ENCODE measurements around the gene KRT12. TPM values are rescaled to one million over a fixed set of nuclear protein-coding genes. Genes with fewer than 3 reads are reported as not detected.

The KRT12 gene
- total and polyA plus RNA-seq, 9 of the 15 experiments (the other 6 are each of a cell fraction or from before 2014, with no cell fraction given), result 0.18 to 7.0 (median 2.2) TPM

DNA sequence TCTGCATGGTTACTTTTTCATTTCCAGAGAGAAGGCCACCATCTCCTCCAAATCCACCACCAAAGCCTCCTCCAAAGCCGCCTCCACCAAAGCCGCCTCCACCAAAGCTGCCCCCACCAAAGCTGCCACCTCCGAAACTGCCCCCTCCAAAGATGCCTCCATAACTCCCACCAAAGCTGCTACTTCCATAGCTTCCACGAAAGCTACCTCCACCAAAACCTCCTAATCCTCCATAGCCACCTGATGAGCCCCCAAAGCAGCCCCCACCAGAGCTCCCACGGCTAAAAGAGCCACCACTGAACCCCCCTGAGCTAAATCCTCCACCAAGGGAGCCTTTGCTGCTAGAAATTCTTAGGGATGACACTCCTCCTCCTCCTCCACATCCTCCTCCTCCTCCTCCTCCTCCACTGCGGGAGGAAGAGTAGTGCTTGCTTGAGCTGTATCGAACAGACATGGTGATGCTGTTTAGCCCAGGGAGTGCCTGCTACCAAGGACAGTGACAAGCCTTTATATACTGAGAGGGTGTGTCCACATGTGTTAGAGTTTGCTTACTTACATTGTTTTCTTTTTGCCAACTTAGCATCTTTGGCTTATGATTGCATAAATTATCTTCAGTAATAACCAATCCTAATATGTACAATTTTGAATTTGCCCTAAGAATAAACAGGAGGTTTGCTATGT, 44.8 kb downstream of the KRT12 start, which contains the start of gene KRT10:
TSS of gene KRT10 (minus strand) at position 483 of the 681 bp plus-strand sequence. CDS start at position 454, 29 bp downstream.
- CTCF ChIA-PET (ENCODE audit: low intra/inter-chr PET ratio), result no interaction called here
- BruUV-seq (replicated peaks), result no TSS peak
- peaks cover 88% of the 10 kb centered on the region for H3K79me2 ChIP-seq (ENCODE audit: control insufficient read depth, insufficient read depth, low read length)
- TF ChIP-seq MTF1 (CRISPR knock-in tag; IDR thresholded peaks at IDR 0.05; ENCODE audit: borderline replicate concordance), result no peak
- TF ChIP-seq, protein P1, sequence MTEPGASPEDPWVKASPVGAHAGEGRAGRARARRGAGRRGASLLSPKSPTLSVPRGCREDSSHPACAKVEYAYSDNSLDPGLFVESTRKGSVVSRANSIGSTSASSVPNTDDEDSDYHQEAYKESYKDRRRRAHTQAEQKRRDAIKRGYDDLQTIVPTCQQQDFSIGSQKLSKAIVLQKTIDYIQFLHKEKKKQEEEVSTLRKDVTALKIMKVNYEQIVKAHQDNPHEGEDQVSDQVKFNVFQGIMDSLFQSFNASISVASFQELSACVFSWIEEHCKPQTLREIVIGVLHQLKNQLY (CRISPR knock-in tag; conservative IDR thresholded peaks at IDR 0.05), result no peak
- TF ChIP-seq TFAM (CRISPR knock-in tag; conservative IDR thresholded peaks at IDR 0.05), result no peak
- TF ChIP-seq, protein P2, sequence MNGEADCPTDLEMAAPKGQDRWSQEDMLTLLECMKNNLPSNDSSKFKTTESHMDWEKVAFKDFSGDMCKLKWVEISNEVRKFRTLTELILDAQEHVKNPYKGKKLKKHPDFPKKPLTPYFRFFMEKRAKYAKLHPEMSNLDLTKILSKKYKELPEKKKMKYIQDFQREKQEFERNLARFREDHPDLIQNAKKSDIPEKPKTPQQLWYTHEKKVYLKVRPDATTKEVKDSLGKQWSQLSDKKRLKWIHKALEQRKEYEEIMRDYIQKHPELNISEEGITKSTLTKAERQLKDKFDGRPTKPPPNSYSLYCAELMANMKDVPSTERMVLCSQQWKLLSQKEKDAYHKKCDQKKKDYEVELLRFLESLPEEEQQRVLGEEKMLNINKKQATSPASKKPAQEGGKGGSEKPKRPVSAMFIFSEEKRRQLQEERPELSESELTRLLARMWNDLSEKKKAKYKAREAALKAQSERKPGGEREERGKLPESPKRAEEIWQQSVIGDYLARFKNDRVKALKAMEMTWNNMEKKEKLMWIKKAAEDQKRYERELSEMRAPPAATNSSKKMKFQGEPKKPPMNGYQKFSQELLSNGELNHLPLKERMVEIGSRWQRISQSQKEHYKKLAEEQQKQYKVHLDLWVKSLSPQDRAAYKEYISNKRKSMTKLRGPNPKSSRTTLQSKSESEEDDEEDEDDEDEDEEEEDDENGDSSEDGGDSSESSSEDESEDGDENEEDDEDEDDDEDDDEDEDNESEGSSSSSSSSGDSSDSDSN (IDR thresholded peaks at IDR 0.05; ENCODE audit: borderline replicate concordance in 1 of 2, low read depth in 2 of 2, low read length in 2 of 2), result no peak
- peak; percentile 37; the same call in 1 of the 2 replicates for TF ChIP-seq SUPT5H (IDR thresholded peaks at IDR 0.05)
- no peak for TF ChIP-seq ZNF143 (CRISPR knock-in tag; IDR thresholded peaks at IDR 0.05)
- TF ChIP-seq SOX6 (IDR thresholded peaks at IDR 0.05), result no peak
- TF ChIP-seq POLR2A (conservative IDR thresholded peaks at IDR 0.05), result 0 out of 2 replicates have a peak, but pooled peaks have one; percentile 26
- TF ChIP-seq, protein P3, sequence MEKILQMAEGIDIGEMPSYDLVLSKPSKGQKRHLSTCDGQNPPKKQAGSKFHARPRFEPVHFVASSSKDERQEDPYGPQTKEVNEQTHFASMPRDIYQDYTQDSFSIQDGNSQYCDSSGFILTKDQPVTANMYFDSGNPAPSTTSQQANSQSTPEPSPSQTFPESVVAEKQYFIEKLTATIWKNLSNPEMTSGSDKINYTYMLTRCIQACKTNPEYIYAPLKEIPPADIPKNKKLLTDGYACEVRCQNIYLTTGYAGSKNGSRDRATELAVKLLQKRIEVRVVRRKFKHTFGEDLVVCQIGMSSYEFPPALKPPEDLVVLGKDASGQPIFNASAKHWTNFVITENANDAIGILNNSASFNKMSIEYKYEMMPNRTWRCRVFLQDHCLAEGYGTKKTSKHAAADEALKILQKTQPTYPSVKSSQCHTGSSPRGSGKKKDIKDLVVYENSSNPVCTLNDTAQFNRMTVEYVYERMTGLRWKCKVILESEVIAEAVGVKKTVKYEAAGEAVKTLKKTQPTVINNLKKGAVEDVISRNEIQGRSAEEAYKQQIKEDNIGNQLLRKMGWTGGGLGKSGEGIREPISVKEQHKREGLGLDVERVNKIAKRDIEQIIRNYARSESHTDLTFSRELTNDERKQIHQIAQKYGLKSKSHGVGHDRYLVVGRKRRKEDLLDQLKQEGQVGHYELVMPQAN (IDR thresholded peaks at IDR 0.05; ENCODE audit: borderline replicate concordance), result peak; percentile 34; the same call in 1 of the 2 replicates
- TF ChIP-seq ZSCAN32 (CRISPR knock-in tag; IDR thresholded peaks at IDR 0.05), result no peak
- TF ChIP-seq, protein P4, sequence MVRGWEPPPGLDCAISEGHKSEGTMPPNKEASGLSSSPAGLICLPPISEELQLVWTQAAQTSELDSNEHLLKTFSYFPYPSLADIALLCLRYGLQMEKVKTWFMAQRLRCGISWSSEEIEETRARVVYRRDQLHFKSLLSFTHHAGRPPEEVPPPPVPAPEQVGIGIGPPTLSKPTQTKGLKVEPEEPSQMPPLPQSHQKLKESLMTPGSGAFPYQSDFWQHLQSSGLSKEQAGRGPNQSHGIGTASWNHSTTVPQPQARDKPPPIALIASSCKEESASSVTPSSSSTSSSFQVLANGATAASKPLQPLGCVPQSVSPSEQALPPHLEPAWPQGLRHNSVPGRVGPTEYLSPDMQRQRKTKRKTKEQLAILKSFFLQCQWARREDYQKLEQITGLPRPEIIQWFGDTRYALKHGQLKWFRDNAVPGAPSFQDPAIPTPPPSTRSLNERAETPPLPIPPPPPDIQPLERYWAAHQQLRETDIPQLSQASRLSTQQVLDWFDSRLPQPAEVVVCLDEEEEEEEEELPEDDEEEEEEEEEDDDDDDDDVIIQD (CRISPR knock-in tag; IDR thresholded peaks at IDR 0.05), result no peak
- no peak for TF ChIP-seq TRIM24 (IDR thresholded peaks at IDR 0.05)
- TF ChIP-seq ZNF23 (CRISPR knock-in tag; IDR thresholded peaks at IDR 0.05), result no peak
- TF ChIP-seq SAFB (IDR thresholded peaks at IDR 0.05; ENCODE audit: borderline replicate concordance, low read depth, low read length), result no peak
- no peak for TF ChIP-seq PCBP1 (IDR thresholded peaks at IDR 0.05; ENCODE audit: low read depth, low read length, poor library complexity, severe bottlenecking)
- no peak for TF ChIP-seq FIP1L1 (IDR thresholded peaks at IDR 0.05; ENCODE audit: low read depth, low read length, poor library complexity, severe bottlenecking)

More for the DNA sequence above, 44.8 kb downstream of the KRT12 start, which contains the start of gene KRT10:
- Histone ChIP-seq H3K4me1 (replicated peaks in 1 of 2; ENCODE audit: control insufficient read depth in 2 of 2, insufficient read depth in 2 of 2, low read length in 2 of 2) (peaks cover 26 to 52% of the 10 kb centered on the region in 2 experiments), H2AFZ (ENCODE audit: low read depth, low read length) (no peak within 1 kb of the TSS), H3K9ac (ENCODE audit: insufficient read depth in 1 of 2, low read depth in 2 of 2, low read length in 2 of 2) (peak within 1 kb of the TSS; percentile 28 to 97; a peak in 3 of 4 replicates), H3K36me3 (ENCODE audit: control insufficient read depth, insufficient read depth, low read length) (peaks cover 26% of the 10 kb centered on the region), H3K27me3 (ENCODE audit: control insufficient read depth in 2 of 2, insufficient read depth in 2 of 2, low read length in 2 of 2) (no peaks in the 10 kb centered on the region), H3K9me3 (replicated peaks; ENCODE audit: control insufficient read depth, insufficient read depth, low read depth, low read length) (no peaks in the 10 kb centered on the region), H3K4me2 (ENCODE audit: insufficient read depth, low read length) (peak within 1 kb of the TSS; percentile 66), H4K20me1 (replicated peaks; ENCODE audit: control insufficient read depth, insufficient read depth, low read length) (no peaks in the 10 kb centered on the region), H3K9me1 (ENCODE audit: control insufficient read depth, insufficient read depth, low read length) (no peaks in the 10 kb centered on the region), H3K27ac (ENCODE audit: extremely low read depth, low read depth, low read length) (peak within 1 kb of the TSS; percentile 99), H3K4me3 (peak within 1 kb of the TSS; percentile 3; the same call in 1 of the 2 replicates)
- peak in 2 of 4 experiments; percentile 41 to 72 for DNase-seq (ENCODE audit: extremely low read depth in 1 of 4, low spot score in 3 of 4)
- intact Hi-C loops (cut with micrococcal nuclease), result no loop called here
- peak; percentile 60 for ATAC-seq
- POLR2A ChIA-PET, result interaction anchor here (0.7 to 0.8 kb wide), 2 partner anchors 61 to 857 kb away, joined by 3 read pairs; no protein-coding TSS in a partner anchor
- FAIRE-seq, result peak; percentile 58
- 56% methylated on average over 6 of the region's 7 CpGs for WGBS (ENCODE audit: insufficient coverage, low coverage, missing lambda C conversion rate)
- in situ Hi-C loops (cut with MboI), result no loop called here
